MG63 (cell line): ENCODE measurements around the gene ADARB2. TPM values are rescaled to one million over a fixed set of nuclear protein-coding genes. Genes with fewer than 3 reads are reported as not detected.

ENCODE experiments used
- DNase-seq: peaks from one replicate; pipeline ENCODE4 v3.0.0-alpha.2; 2020
- H3K27me3 ChIP-seq: fragments of 250-450 bp; sonication (Bioruptor Pico); 2 replicates; pipeline ENCODE4 v1.5.1; 2020; ENCODE audit warnings: mild to moderate bottlenecking, moderate library complexity
- H3K36me3 ChIP-seq: fragments of 250-450 bp; sonication (Bioruptor Pico); 2 replicates; pipeline ENCODE4 v1.5.1; 2020; ENCODE audit warnings: mild to moderate bottlenecking, moderate library complexity
- H3K4me3 ChIP-seq: fragments of 250-450 bp; sonication (Bioruptor Pico); 2 replicates; pipeline ENCODE4 v1.5.1; 2020; ENCODE audit warnings: mild to moderate bottlenecking, moderate library complexity
- H3K9me3 ChIP-seq: fragments of 250-450 bp; sonication (Bioruptor Pico); 2 replicates; pipeline ENCODE4 v1.5.1; 2020; ENCODE audit warnings: mild to moderate bottlenecking, moderate library complexity
- total RNA-seq: library from RNA; depleted of rRNA; stranded (reverse); fragments of >200 nt; shearing (Covaris generic); gene quantifications from 2 replicates; pipeline ENCODE4 v1.2.3, GENCODE V29; 2014; ENCODE audit warnings: low replicate concordance

ADARB2 gene
- total RNA-seq, 1 experiment from 2014 or later: not detected

- Histone ChIP-seq H3K27me3 (no peaks in the 10 kb centered on the region), H3K4me3 (no peak overlapping the region), H3K9me3 (no peaks in the 10 kb centered on the region), H3K36me3 (peaks cover 15% of the 10 kb centered on the region)
- DNase-seq: no peak
Observed at GRCh38 chr10:1130995-1131790, 606.1 kb downstream of the ADARB2 start.

DNA sequence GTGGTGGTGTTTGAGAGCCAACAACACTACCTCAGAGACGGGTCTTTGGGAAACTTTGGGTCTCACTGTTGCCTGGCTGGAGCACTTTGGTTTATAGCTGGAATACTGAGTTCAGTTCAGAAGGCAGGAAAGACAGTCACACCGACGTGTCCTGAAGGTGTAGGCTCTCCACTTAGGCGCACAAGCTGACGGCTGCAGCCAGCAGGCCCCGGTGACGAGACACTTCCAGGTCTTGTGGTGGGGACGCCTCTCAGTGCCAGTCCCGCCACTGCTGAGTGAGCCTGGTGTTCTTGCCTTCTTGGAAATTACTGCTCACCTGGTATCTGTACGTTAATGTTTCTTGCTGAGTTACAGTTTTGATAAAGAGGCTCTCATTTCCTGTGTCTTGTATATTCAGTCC lies 607.1 kb downstream of the ADARB2 start:
- no peak overlapping the region for H3K4me3 ChIP-seq

GRCh38 chr10:1128649-1129048 lies 608.7 kb downstream of the ADARB2 start:
- Histone ChIP-seq H3K27me3 (no peaks in the 10 kb centered on the region), H3K9me3 (no peaks in the 10 kb centered on the region), H3K36me3 (peaks cover 15% of the 10 kb centered on the region), H3K4me3 (no peak overlapping the region)
- DNase-seq: no peak

More for the DNA sequence above, 607.1 kb downstream of the ADARB2 start:
- Histone ChIP-seq H3K9me3 (no peaks in the 10 kb centered on the region), H3K27me3 (no peaks in the 10 kb centered on the region), H3K36me3 (peaks cover 15% of the 10 kb centered on the region)
- DNase-seq: no peak

DNA sequence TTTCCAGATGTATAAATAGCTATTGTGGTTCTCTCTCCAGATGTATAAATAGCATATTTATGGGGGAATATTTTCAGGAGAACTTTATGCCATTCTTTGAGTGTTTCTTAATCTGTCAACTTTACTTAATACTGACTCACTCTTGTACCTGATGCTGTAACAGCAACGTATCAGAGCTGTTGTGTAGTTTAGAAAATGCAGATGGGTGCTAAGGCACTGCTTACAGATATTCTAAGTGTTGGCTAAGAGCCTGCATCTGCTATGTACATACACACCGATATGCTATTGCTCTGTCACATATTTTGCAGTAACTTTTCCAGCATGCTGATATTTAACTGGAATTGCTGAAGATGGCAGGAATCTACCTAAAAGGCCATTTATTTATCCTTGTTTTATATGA lies 609.2 kb downstream of the ADARB2 start:
- H3K36me3 ChIP-seq: peaks cover 15% of the 10 kb centered on the region
- no peaks in the 10 kb centered on the region for H3K27me3 ChIP-seq
- no peak for DNase-seq
- H3K9me3 ChIP-seq: no peaks in the 10 kb centered on the region
- H3K4me3 ChIP-seq: no peak overlapping the region

DNA sequence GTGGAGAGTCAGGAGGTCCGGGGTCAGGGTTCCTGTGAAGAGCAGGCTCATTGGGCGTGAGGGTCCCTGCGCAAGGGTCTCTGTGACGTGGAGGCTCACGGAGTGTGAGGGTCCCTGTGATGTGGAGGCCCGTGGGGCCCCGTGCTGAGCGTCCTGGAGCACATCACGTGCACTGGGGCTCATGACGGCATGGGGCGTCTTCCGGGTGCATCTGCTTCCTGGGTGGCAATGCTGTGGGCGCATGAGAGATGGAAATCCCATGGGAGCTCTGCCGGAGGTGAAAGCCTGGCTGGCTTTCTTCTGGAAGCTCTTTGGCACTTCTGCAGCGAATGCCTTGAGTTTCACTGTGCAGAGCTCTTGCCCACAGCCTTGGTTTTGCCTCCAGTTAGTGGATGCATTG lies 609.7 kb downstream of the ADARB2 start:
- Histone ChIP-seq H3K27me3 (no peaks in the 10 kb centered on the region), H3K36me3 (peaks cover 15% of the 10 kb centered on the region), H3K9me3 (no peaks in the 10 kb centered on the region), H3K4me3 (no peak overlapping the region)
- DNase-seq: no peak
